OCI-LY7 (cell line): ENCODE measurements around the gene XPNPEP3.

Experiments
- EZH2phosphoT487 ChIP-seq: fragments of 200-600 bp; sonication (generic); IDR thresholded peaks from 2 replicates; pipeline ENCODE4 v1.6.1; 2018; ENCODE audit warnings: low read depth, borderline replicate concordance, mild to moderate bottlenecking, mixed run types, antibody characterized with exemption, low read length, moderate library complexity, mixed read lengths
- TF ChIP-seq, protein P1 (sequence below): fragments of 200-600 bp; sonication (generic); conservative IDR thresholded peaks from 2 replicates; pipeline ENCODE4 v1.5.1; 2014; ENCODE audit warnings: mild to moderate bottlenecking, antibody characterized with exemption, low read length, moderate library complexity, mixed read lengths

DNA sequence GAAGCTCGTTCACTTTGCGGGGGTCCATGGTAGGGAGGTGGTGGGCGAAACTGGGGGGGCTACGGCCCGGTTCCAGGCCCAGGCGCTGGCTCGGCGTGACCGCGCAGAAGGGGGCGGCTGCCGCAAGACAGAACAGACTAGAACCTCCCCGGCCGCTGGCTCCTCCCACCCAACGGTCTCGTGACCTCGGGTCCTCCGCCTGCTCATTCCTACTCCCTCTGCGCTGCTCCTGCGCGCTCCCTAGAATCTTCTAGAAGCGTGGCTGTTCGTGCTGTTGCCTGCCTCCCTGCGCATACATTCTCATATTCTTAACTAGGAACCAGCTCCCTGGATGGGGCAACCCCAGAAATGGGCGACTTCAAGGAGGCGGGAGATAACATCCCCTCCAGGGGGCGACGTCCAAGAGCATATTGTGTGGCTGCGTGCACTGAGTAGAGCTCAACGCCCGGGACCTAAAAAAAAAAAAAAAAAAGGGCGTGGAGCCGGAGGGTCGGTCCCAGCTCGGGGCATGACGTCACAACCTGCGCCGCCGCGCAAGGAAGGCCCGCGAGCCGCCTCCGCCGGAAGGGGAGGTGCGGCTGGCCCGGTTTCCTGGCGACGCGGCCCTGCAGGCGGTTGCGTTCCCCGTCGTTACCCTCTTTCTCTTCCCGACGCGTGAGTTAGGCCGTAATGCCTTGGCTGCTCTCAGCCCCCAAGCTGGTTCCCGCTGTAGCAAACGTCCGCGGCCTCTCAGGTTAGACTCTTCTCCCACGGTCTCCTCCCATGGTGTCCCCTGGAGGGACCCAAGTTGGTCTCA, at the start of gene XPNPEP3, which contains the start of gene ST13:
- TF ChIP-seq, protein P1, sequence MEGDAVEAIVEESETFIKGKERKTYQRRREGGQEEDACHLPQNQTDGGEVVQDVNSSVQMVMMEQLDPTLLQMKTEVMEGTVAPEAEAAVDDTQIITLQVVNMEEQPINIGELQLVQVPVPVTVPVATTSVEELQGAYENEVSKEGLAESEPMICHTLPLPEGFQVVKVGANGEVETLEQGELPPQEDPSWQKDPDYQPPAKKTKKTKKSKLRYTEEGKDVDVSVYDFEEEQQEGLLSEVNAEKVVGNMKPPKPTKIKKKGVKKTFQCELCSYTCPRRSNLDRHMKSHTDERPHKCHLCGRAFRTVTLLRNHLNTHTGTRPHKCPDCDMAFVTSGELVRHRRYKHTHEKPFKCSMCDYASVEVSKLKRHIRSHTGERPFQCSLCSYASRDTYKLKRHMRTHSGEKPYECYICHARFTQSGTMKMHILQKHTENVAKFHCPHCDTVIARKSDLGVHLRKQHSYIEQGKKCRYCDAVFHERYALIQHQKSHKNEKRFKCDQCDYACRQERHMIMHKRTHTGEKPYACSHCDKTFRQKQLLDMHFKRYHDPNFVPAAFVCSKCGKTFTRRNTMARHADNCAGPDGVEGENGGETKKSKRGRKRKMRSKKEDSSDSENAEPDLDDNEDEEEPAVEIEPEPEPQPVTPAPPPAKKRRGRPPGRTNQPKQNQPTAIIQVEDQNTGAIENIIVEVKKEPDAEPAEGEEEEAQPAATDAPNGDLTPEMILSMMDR = peak; percentile 57; the same call in 1 of the 2 replicates
- no peak for TF ChIP-seq EZH2phosphoT487
